Kidney glomerular epithelial cell (primary cell): ENCODE measurements around the gene DRC3.
"Not testable (repeated sequence)": the region's sequence is repeated elsewhere in the genome, so short reads cannot be mapped to it uniquely, and the experiment has no call there.

Experiments
- DNase-seq: peaks from one replicate; lab custom pipeline; 2025; lab: John Stamatoyannopoulos, UW

Gene DRC3

DNA sequence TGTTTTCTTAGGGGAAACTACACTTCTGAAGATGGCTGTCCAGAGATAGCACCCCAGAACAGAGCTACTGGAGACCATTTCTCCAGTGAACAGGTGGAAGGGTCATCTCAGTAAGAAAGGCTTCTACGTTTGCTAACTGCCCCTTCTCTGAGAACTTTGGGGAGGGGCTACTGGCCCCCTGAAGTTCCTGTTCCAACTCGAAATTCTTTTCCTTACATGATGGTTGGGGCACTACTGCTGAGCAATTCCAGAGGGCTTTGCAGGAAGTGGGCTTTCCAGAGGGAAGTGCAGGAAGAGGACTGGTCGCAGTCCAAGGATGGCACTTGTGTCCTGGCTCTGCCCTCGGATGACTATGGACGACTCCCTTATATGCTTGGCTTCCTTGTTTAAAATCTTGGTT, 31.6 kb upstream of the DRC3 start:
- DNase-seq, result no peak

DNA sequence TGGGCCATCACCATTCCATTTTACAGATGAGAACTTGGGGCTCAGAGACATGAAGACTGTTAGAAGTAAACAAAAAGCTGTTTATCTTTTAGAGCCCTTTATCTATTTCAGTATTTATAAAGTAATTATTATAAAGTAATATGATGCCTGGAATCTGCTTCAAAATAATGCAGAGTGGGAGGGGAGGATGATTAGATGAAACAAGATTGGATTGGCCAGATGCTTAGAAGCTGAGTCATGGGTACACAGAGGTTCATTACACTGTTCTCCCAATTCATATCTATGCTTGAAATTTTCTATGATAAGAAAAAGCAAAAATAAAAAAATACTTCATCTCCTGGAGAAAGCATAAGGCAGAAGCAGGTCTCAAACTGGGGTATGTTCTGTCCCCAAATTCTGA, 29.8 kb upstream of the DRC3 start:
- peak; percentile 32 for DNase-seq

DNA sequence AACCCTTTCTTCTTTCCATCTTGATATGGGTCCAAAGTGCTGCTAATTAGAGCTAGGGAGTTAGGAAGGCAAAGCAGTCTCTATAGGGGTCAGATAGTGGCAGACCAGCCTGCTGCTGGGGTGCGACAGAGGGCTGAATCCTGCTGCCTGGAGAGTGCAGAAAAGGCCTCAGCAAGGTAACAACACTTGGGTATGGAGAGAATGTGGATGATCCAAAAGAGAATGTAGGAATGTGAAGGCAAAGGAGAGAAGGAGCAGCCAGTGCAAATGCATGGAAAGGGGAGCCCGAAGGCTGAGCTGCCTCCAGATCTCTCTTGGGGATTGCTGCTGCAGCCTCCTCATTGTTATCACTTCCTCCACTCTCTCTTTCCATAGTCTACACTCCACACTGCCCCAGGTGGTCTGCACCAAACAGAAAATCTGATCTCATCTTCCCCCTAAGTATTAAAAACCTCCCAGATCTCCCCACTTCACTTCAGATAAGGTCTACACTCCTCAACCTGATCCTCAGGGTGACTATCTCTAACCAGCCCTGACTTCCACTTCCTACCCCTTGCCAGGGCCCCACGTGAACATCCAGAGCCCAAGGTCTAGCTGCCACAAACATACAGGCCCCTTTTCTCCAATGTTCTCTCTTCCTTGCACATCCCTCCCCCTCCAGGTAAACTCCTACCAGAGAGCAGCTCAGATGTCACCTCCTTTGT, 29.2 kb upstream of the DRC3 start:
- DNase-seq, result no peak

DNA sequence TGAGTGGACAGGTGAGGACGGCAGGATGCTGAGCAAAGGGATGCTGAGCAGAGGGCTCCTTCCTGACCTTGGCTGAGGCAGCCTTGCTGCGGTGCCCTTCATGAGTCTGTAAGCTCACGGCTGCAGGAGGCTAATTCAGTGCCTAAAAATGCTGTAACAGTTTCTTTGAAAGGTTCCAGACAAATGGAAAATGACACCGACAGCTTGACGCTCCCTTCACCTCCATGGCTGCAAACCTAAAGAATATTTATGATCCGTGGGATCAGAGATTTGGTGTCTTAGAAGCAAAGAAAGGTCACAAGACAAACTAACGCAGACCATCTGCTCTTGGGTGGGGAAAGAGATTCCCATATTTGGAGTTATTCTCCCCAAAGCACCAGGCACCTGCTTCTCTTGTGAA, 28.4 kb upstream of the DRC3 start:
- DNase-seq, result no peak

DNA sequence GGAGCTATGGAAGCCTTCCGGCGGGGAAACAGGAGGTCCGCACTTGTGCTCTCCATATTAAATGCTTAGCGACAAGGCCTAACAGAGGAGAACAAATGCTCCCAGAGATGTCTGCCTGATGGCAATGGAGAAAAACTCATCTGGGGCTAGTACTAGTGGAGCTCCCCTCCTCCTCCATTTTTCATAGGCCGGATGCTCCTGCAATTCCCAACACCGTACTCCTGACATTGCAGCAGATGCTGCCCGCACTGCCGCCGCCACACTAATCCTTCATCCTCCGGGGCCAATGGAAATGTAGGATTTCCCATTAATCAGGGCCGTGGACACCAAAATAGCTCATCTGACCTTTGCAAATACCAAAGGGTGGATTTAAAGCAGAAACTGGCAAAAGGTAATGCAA, 27.9 kb upstream of the DRC3 start:
- no peak for DNase-seq

DNA sequence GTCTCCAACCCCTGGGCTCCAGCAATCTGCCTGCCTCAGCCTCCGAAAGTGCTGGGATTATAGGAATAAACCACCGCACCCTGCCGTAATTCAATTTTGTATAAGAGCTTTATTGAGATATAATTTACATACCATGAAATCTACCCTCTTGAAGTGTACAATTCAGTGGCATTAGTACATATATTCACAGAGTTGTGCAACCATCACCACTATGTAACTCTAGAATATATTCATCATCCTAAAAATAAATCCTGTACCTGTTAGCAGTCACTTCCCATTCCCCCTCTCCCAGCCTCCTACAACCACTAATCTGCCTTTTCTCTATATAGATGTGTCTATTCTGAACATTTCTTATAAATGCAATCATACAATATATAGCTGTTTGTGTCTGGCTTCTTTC, 26.6 kb upstream of the DRC3 start:
- DNase-seq, result no peak

DNA sequence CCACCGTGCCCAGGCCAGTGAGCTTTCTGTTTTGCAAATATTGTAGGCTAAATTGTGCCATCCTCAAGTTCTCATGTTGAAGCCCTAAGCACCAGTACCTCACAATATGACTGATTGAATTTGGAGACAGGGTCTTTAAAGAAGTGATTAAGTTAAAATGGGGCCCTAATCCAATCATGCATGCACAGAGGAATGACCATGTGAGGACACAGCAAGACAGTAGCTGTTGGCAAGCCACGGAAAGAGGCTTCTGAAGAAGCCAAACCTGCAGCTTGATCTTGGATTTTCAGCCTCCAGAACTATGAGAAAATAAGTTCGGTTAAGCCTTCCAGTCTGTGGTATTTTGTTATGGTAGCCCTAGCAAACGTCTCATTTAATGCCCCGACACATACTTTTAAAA, 25.4 kb upstream of the DRC3 start:
- no peak for DNase-seq

DNA sequence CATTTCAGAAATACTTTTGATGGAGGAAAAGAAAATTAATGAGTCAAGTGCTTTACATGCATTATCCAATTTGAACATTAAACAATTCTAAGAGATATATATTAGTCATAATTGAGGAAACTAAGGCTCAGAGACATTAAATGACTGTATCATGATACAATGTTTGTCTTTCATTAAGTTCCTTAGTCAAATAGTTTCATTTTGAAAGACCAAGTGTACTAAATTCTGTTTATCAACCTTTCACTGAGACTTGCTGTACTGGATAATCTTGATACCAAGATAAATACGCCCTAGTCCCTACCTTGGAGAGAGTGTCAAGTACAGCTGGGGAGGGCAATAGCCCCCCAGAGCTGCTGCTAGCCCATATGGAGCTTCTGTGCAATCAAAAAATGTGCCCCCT, 24.7 kb upstream of the DRC3 start:
- DNase-seq, result no peak

DNA sequence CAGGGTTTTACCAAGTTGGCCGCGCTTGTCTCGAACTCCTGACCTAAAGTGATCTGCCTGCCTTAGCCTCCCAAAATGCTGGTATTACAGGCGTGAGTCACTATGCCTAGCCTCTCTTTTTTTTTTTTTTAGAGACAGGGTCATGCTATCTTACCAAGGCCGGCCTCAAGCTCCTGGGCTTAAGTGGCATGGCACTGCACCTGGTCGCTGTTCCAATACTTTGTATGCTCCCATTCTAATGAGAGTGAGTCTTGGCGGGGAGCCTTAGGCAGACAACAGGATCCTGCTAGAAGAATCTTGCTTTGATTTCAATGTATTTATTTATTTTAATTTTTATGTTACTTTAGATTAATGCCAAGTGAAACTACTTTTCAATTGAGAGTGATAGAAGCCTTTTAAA, 22.3 kb upstream of the DRC3 start:
- DNase-seq, result no peak

DNA sequence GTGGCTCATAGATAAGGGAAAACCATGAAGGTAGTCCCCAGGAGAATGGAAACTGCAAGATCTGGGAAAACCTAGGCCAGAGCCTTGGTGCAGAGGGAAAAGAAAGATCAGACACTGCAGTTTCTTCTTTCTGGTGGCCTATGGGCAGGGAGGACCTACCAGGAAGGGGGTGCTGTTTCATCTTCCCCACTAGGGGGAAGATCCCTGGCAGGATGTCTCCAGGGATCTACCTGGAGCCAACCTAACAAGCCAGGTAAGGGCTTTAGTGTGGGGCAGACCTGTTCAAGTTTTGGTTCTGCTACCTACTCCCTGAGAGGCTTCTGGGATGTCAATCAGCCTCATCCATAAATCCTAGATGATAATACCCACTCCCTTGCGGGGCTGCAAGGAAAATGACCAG, 21.9 kb upstream of the DRC3 start:
- DNase-seq, result no peak

DNA sequence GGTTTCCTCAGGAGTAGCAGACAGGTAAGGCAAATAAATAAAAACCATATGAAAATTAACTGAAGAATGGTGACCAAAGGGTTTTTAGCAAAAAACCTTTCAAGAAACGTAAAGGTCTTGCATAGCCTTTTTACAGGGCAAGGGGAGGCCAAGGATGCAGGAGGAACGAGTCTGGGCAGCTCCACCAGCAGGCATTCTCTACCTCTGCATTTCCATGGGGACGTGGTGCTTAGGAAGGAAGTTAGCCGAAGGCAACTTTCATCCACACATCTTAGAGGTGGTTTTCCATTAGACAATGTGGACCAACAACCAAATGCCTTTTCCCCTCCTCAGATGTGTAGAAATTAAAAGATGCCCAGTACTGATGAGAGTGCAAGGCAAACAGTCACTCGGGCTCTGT, 21.1 kb upstream of the DRC3 start:
- no peak for DNase-seq

DNA sequence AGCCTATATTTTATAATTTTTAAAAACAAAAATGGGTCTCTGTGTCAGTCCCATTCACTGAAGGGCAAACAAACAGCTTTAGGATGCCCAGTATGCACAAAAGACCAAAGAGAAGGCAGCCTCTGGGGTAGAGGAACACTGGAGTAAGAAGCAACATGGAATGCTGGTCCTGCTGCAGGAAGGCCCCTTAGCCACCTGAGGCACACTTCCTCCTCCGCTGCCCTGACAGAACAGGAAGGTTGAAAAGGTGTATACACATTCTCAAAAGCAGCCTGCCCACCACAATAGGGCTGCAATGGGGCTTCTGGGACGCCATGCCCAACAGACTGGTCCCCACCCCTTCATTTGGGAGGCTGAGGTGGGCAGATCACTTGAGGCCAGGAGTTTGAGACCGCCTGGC, 20.0 kb upstream of the DRC3 start:
- no peak for DNase-seq

DNA sequence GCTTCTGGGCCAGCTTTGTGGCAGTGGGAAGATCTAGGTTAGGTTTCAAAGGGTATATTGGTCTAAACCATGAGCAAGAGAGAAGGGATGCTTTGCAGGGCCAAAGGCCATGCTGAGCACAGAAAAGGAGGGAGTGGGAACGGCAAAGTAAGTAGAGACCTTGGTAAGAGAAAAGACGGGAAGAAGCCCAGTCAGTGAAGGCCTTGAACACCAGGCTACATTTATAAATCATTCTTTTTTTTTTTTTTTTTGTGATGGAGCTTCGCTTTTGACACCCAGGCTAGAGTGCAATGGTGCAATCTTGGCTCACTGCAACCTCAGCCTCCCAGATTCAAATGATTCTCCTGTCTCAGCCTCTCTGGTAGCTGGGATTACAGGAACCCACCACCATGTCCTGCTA, 18.6 kb upstream of the DRC3 start:
- no peak for DNase-seq

DNA sequence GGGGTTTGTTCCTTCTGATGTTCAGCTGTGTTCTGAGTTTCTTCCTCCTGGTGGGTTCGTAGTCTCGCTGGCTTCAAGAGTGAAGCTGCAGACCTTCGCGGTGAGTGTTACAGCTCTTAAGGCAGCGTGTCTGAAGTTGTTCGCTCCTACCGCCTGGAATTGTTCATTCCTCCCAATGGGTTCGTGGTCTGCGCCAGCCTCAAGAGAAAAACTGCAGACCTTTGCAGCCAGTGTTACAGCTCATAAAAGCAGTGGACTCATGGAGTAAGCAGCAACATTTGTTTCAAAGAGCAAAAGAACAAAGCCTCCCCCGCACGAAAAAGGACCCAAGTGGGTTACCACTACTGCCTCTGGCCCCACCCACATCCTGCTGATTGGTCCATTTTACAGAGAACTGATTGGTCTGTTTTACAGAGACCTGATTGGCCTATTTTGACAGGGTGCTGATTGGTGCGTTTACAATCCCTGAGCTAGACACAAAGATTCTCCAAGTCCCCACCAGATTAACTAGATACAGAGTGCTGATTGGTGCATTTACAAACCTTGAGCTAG, 16.8 kb upstream of the DRC3 start:
- DNase-seq, result not testable (repeated sequence)

DNA sequence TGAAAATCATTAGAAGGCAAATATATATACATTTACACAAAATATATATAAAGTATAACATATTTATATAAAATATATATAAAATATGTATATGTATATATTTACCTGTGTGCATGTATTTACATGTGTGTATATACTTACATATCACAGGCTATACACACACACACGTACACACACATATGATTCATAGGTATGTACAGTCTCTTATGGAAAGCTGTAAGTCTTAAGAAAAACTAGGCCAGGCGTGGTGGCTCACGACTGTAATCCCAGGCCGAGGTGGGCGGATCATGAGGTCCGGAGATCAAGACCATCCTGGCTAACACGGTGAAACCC, 15.1 kb upstream of the DRC3 start:
- no peak for DNase-seq

DNA sequence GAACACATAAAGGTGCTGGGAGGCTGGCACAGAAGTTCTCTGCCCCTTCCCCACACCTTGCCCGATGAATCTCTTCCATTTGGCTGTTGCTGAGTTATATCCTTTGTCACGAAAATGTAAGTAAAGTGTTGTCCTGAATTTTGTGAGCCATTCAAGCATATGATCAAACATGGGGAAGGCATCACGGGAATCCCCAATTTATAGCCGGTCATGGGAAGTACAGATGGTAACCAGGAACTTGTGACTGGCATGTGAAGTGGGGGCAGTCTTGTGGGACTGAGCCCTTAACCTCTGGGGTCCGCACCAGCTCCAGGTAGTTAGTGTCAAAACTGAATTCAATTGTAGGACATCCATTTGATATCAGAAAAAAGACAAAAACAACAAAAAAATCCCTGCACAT, 13.7 kb upstream of the DRC3 start:
- DNase-seq, result no peak

DNA sequence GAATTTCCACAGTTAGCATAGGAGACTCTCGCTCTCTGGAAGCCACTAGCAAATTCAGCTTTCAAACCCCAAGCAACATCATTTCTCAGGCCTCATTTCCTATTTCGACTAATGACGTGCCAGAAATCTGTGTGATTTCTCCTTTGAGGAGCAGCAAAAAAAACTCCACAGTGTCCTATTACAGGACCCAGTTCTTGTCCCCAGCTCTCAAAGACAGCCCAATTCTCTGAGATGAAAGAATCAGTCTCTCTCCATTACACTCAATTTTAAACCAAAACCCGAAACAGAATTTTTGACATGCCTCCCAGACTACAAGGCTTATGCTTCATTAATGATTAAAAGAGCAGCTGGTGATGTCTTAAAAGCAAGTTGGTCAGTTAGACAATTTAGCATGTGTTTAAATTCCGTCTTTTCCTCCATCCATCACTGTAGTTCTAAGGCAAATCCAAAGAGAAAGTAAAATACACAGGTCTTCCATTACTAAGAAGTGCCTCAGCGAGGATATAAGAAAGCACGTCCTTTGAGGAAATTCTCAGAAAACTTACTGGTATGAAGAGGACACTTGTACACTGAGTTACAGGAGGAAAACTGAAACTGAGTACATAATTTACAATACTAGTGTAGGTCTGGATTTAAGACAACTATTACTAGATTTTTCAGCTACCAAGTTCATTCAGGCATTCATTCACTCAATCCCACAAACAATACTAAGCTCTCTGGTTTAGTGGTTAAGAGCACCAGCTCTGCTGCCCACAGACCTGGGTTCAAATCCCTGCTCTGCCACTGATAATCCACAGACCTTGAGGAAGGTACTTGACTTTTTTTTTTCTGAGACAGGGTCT, 12.9 kb upstream of the DRC3 start:
- peak; percentile 77 for DNase-seq

DNA sequence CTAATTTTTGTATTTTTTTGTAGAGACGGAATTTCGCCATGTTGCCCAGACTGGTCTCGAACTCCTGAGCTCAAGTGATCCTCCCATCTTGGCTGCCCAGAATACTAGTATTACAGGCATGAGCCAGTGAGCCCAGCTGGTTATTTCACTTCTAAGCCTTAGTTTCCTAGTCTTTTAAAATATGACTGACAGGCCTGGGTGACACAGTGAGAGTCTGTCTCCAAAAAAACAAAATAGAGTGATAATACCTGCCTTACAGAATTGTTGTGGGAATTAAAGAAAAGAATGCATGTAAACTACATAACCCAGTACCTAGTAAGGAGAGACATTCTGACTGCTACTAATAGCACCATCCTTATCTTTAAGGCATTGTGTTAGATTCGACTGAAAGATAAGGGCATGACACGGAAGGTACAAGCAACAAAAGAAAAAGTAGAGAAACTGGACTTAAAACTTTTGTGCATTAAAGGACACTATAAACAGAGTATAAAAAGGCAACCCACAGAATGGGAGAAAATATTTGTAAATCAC, 12.1 kb upstream of the DRC3 start:
- no peak for DNase-seq

DNA sequence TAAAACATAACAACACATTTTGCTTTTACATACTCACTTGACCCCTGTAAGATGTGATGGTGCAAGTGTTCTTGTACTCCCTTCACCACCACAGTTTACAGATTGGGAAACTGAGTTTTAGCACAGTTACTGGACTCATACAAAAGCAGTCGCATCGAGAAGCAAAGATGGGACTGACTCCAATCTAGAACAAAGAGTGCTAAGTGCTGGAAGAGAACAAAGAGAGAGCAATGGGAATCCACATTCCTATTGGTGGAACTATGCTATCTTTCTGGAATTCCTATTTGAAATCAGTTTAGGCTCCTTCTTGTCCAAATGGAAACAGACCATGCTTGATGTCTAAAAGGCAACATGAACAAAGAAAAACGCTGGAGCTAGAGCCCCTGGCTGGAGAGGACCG, 9.6 kb upstream of the DRC3 start:
- no peak for DNase-seq

DNA sequence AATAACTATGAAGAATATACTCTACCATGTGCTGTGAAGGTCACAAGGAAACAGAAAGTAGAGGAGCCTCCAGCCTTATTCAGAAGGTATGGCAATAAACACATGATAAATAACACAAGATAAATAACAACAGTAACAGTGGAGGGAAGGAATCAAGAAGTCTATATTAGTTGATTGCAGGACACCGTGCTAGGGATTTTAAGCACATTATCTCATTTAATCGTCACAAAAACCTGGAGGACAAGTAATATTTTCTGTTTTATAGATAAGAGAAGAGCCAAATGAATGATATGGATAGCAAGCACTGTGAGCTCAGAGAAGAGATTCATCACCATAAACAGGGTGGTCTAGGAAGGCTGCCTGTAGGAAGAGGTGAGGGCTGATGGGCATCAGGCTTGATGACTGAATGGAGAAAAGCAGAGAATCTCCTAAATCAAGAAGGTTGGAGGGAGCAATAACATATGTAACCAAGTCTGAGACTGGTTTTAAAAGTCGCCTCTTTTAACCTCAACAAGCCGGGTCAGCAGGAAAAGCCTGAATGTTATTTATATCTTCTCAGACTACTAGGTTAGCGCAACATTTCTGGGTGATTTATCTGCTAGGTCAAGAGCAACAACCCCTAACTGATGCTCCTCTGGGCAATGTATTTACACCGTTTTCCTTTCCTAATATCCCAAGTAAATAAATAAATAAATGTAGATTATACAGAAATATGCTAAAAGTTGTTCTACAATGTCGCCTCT, 8.8 kb upstream of the DRC3 start:
- DNase-seq, result no peak

DNA sequence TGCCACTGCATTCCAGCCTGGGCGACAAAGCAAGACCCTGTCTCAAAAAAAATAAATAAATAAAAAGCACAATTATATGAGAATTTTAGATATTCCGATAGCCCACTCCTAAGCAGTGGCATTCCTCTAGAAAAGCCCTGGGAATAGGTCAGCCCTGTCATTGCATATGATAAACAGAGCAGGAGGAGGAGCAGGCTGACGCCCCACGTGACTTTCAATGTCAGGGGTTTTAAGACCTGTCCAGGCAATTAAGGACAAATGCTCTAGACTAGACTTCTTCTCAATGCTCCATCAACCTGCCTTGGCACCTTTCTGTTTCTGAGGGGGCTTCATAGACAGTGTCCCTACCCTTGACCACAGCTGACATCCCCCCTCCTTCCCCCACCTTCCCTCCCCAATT, 8.0 kb upstream of the DRC3 start:
- no peak for DNase-seq

DNA sequence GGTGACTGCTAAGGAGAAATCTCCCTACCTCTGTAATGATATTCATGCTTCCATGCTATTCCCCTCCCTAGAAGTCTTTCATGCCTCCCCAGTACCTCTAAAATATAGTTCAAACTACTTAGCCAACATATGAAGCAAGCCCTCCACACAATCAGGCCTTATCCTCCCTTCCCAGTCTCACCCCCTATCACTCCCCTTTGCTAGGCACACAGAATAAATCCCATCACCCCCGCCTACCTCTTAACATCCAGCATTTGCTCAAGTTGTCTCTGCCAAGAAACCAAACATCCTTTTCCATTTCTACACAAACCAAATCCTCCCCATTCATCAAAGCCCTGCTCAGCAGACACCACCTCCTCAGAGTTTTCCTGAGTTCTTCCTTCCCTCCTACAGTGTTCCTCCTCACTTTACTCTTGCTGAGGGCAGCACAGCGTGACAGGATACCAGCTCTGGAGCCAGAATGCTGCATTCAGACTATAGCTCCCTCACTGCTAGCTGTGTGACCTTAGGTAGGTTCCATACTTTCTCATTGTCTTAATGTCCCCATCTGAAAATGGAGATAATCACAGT, 7.4 kb upstream of the DRC3 start:
- DNase-seq, result no peak
